GM12801 (cell line): ENCODE measurements around the gene GASK1B.

Experiments
- TF ChIP-seq, protein P1 (sequence below): IDR thresholded peaks from one replicate; pipeline ENCODE4 v1.5.1; 2011; ENCODE audit warnings: control low read depth; ENCODE audit not compliant: insufficient read length; ENCODE audit errors: extremely low read depth

Gene GASK1B

DNA sequence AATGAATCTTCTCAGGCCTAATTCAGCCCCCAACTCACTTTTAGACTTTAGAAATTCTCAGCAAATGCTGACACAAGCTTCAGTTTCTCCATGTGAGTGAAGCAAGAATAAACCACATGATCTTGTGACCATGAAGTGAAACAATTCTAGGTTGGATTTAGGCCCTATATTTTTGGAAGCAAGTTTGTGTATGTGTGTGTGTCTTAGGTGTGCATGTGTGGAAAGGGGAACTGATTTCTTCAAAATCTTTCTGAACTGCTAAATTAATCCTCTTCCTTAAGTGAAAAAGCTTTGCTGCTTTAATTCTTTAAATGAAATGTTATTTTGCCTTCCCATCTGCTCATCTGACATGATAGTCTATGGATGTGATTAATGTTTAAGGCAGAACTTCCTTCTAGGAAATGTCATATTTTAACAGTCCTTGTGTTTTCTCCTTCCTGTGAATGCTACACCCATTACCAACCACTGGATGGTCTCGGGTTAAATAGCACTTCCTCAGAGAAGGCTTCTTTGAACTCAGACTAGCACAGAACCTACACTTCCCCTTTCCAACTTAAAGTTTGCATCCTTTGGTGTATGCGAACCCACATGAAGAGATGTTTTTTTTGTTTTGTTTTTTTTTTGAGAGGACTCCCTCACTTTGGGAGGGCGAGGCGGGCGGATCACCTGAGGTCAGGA is 36.3 kb upstream of the GASK1B start:
- TF ChIP-seq, protein P1, sequence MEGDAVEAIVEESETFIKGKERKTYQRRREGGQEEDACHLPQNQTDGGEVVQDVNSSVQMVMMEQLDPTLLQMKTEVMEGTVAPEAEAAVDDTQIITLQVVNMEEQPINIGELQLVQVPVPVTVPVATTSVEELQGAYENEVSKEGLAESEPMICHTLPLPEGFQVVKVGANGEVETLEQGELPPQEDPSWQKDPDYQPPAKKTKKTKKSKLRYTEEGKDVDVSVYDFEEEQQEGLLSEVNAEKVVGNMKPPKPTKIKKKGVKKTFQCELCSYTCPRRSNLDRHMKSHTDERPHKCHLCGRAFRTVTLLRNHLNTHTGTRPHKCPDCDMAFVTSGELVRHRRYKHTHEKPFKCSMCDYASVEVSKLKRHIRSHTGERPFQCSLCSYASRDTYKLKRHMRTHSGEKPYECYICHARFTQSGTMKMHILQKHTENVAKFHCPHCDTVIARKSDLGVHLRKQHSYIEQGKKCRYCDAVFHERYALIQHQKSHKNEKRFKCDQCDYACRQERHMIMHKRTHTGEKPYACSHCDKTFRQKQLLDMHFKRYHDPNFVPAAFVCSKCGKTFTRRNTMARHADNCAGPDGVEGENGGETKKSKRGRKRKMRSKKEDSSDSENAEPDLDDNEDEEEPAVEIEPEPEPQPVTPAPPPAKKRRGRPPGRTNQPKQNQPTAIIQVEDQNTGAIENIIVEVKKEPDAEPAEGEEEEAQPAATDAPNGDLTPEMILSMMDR, result no peak

DNA sequence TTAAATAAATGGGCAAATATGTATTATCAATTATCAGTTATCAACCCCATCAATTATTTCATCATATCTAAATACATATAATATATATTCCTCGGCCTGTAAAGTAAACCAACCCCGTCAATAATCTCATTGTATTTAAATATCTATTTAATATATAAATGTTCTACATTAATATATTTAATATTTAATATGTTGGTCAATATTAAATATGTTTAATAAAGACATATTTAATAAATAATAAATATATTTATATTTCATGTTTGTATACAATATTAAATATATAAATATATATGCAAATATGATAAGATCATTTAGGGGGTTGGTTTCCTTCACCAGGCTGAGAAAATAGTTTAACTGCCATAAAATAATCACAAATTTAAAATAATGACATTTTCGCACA is 31.1 kb upstream of the GASK1B start:
- TF ChIP-seq, protein P1, result no peak

DNA sequence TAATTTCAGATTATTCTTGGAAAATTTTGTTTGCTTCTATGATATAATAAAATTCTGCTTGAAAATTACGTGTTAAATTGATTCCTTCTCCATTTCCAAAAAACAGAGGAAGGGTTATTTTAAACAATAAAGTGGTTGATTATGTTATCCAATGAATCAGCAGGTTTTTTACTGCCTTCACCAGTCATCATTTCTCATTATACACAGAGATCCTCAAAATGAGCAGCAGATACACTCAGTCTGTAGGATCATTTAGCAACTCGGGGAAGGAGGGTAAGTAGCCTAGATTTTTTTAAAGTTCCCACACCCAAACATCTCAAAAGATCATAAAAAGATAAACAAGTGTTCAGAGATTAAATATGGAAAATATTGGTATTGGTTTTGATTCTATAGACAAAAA is 30.6 kb upstream of the GASK1B start:
- TF ChIP-seq, protein P1, result no peak

DNA sequence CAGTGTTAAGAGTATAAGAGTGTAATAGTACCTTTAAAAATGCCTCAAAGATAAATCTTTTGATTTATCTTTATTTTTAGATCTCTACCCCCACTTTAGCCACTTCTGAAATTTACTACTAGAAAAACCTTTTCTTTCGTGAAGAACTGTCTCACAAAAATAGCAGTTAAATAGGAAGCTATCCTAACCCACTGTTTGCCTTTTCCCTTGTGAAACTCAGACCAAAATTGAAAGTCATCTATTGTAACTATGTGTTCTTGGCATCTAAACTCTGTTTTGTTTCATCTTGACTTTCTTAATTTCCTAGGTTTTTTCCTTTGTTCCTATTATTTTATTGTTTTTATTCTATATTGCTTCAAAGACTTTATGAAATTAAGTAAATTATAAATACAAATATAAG is 29.7 kb upstream of the GASK1B start:
- TF ChIP-seq, protein P1, result no peak

DNA sequence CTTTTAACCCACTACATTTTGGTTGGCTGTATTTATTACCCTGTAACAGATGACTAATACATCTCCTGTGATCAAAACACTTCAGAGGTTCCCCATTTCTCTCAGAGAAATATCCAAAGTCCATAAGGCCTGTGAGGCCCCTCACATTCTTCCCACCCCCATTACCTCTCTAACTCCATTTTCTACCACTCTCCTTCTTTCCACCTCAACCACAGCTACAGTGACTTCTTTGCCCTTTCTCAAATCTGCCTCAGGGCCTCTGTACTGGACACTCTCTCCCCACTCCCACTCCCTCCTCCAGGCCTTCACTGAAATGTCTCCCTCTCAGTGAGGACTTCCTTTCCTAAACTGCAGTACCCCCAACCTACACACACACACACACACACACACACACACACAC is 29.1 kb upstream of the GASK1B start:
- TF ChIP-seq, protein P1, result no peak

DNA sequence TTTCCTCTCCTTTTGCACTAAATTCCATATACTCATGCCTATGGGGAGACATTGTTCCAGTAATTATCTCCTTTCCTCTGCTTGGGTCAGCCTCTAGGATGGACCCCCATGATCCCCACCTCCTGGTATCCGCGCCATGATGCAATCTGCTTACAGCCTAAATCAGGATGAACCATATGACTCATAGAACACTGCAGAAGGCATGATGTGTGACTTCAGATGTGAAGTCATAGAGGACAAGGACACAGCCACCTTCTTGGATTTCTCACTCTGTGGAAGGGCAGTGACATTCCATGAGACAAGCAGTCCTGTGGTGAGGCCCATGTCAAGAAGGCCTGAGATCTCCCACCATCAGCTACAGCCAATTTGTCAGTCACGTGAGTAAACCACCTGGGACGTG is 28.5 kb upstream of the GASK1B start:
- TF ChIP-seq, protein P1, result no peak

DNA sequence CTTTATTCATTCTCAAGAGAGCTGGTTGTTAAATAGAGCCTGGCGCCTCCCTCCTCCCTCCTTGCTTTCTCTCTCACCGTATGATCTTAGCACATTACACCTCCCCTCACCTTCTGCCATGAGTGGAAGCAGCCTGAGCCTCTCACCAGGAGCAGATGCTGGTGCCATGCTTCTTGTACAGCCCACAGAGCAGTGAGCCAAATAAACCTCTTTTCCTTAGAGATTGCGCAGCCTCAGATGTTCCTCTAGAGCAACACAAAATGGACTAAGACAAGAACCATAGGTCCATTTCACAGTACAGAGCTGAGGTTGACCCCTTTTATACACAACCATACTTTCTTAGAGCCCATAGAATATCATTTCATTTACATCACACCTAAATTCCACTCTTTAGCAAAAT is 27.4 kb upstream of the GASK1B start:
- TF ChIP-seq, protein P1, result no peak
